NCI-H446 treated with DMSO at 0.1 percent for 48 hours (cell line): ENCODE data around the gene TUBA3E.
"Not testable (repeated sequence)": the region's sequence is repeated elsewhere in the genome, so short reads cannot be mapped to it uniquely, and the experiment has no call there.

Source experiments
- DNase-seq: peaks from one replicate; lab custom pipeline; 2025; lab: John Stamatoyannopoulos, UW

The TUBA3E gene

GRCh38 chr2:130191319-130191718, 6.9 kb downstream of the TUBA3E start:
- DNase-seq, result not testable (repeated sequence)

- DNase-seq, result no peak
These were observed 8.0 kb downstream of the TUBA3E start for GRCh38 chr2:130190237-130190636.

GRCh38 chr2:130188958-130189357, 9.3 kb downstream of the TUBA3E start:
- not testable (repeated sequence) for DNase-seq

- DNase-seq, result not testable (repeated sequence)
These were observed 10.1 kb downstream of the TUBA3E start for GRCh38 chr2:130187859-130188792.

GRCh38 chr2:130187268-130187667, 11.0 kb downstream of the TUBA3E start:
- no peak for DNase-seq

GRCh38 chr2:130186391-130186790, 11.8 kb downstream of the TUBA3E start:
- DNase-seq, result no peak

- no peak for DNase-seq
These were observed 12.3 kb downstream of the TUBA3E start for GRCh38 chr2:130185896-130186295.

GRCh38 chr2:130185436-130185835, 12.8 kb downstream of the TUBA3E start:
- DNase-seq, result no peak

GRCh38 chr2:130183512-130184373, 14.5 kb downstream of the TUBA3E start:
- no peak for DNase-seq

- not testable (repeated sequence) for DNase-seq
These were observed 15.3 kb downstream of the TUBA3E start for GRCh38 chr2:130182826-130183511.

- DNase-seq, result peak; percentile 65
These were observed 16.2 kb downstream of the TUBA3E start, which contains the start of gene MZT2B for GRCh38 chr2:130181880-130182682. MZT2B (plus strand) TSS chr2:130182262; CDS start chr2:130182283, 21 bp downstream.

- DNase-seq, result peak; percentile 84
These were observed 16.8 kb downstream of the TUBA3E start, which contains the start of gene SMPD4 for GRCh38 chr2:130181325-130181879. SMPD4 (minus strand) TSS chr2:130181602; CDS start chr2:130176592, 5,010 bp downstream.

- not testable (repeated sequence) for DNase-seq
These were observed 17.6 kb downstream of the TUBA3E start for GRCh38 chr2:130180404-130181324.

GRCh38 chr2:130174866-130175265, 23.4 kb downstream of the TUBA3E start:
- not testable (repeated sequence) for DNase-seq

- no peak for DNase-seq
These were observed 28.3 kb downstream of the TUBA3E start for GRCh38 chr2:130169896-130170295.

GRCh38 chr2:130169163-130169562, 29.1 kb downstream of the TUBA3E start:
- DNase-seq, result not testable (repeated sequence)

GRCh38 chr2:130166611-130167010, 31.6 kb downstream of the TUBA3E start:
- DNase-seq, result not testable (repeated sequence)

GRCh38 chr2:130165293-130166016, 32.8 kb downstream of the TUBA3E start:
- no peak for DNase-seq

GRCh38 chr2:130162968-130163367, 35.3 kb downstream of the TUBA3E start:
- DNase-seq, result no peak
